WTC11 (cell line): ENCODE measurements around the gene GRIP2. TPM values are rescaled to one million over a fixed set of nuclear protein-coding genes. Genes with fewer than 3 reads are reported as not detected.
A peak's percentile ranks its signal among the peaks of the same experiment; 100 is the strongest.

Experiments
- ATAC-seq: fragments of 200-7000 bp; cut with Tn5 transposase; 2 replicates; pipeline ENCODE4 v1.10.0; 2021; ENCODE audit warnings: mild to moderate bottlenecking, moderate library complexity
- CTCF ChIA-PET: fragments of 300-600 bp; sonication (Branson Sonifier 250); formaldehyde crosslinking; loops from one replicate; lab custom pipeline; 2021; ENCODE audit warnings: antibody characterized with exemption; lab: Charles Lee
- POLR2A ChIA-PET: fragments of 350-600 bp; sonication (Branson Sonifier 250); formaldehyde crosslinking; loops from one replicate; lab custom pipeline; 2021; ENCODE audit warnings: antibody characterized with exemption; lab: Charles Lee
- DNase-seq: peaks from one replicate; pipeline ENCODE4 v3.0.0; 2021; ENCODE audit warnings: low spot score
- H3K27ac Mint-ChIP-seq: 2 replicates; pipeline ENCODE4 v1.8.0; 2021; ENCODE audit warnings: mixed read lengths
- H3K27me3 Mint-ChIP-seq: 2 replicates; pipeline ENCODE4 v1.8.0; 2021; ENCODE audit warnings: low read depth, mild to moderate bottlenecking, moderate library complexity, mixed read lengths
- H3K36me3 Mint-ChIP-seq: 2 replicates; pipeline ENCODE4 v1.8.0; 2021; ENCODE audit warnings: mixed read lengths
- H3K4me1 Mint-ChIP-seq: 2 replicates; pipeline ENCODE4 v1.8.0; 2022; ENCODE audit warnings: mixed read lengths
- H3K4me3 Mint-ChIP-seq: 2 replicates; pipeline ENCODE4 v1.8.0; 2021; ENCODE audit warnings: mild to moderate bottlenecking, moderate library complexity, mixed read lengths
- H3K9me3 Mint-ChIP-seq: 2 replicates; pipeline ENCODE4 v1.8.0; 2021; ENCODE audit warnings: mixed read lengths
- CTCF ChIP-seq: fragments of 200-600 bp; IDR thresholded peaks from 2 replicates; pipeline ENCODE4 v1.8.0; 2022; ENCODE audit warnings: antibody characterized with exemption
- E2F1 ChIP-seq: sonication (generic); formaldehyde crosslinking; IDR thresholded peaks from 2 replicates; pipeline ENCODE4 v1.8.0; 2022; ENCODE audit warnings: mild to moderate bottlenecking, missing genetic modification reagents
- ETV6 ChIP-seq: sonication (generic); formaldehyde crosslinking; IDR thresholded peaks from 2 replicates; pipeline ENCODE4 v1.8.1; 2022; ENCODE audit warnings: mild to moderate bottlenecking, missing genetic modification reagents
- MXD4 ChIP-seq: fragments of 250-450 bp; sonication (Bioruptor Pico); IDR thresholded peaks from 2 replicates; pipeline ENCODE4 v1.8.0; 2021; ENCODE audit warnings: mild to moderate bottlenecking, moderate library complexity, borderline replicate concordance
- NFATC4 ChIP-seq: fragments of 250-450 bp; sonication (Bioruptor Pico); IDR thresholded peaks from 2 replicates; pipeline ENCODE4 v1.9.0; 2021; ENCODE audit warnings: mild to moderate bottlenecking
- OVOL2 ChIP-seq: fragments of 250-450 bp; sonication (Bioruptor Pico); IDR thresholded peaks from 2 replicates; pipeline ENCODE4 v1.9.0; 2021; ENCODE audit warnings: mild to moderate bottlenecking, borderline replicate concordance
- RELA ChIP-seq: sonication (generic); formaldehyde crosslinking; IDR thresholded peaks from 2 replicates; pipeline ENCODE4 v1.8.1; 2022; ENCODE audit warnings: missing genetic modification reagents, mild to moderate bottlenecking, borderline replicate concordance
- USF1 ChIP-seq: sonication (generic); formaldehyde crosslinking; IDR thresholded peaks from 2 replicates; pipeline ENCODE4 v1.8.0; 2022; ENCODE audit warnings: mild to moderate bottlenecking, missing genetic modification reagents
- ZBTB21 ChIP-seq: sonication (generic); formaldehyde crosslinking; IDR thresholded peaks from 2 replicates; pipeline ENCODE4 v1.8.1; 2023; ENCODE audit warnings: mild to moderate bottlenecking, missing genetic modification reagents, borderline replicate concordance
- ZNF121 ChIP-seq: sonication (generic); formaldehyde crosslinking; IDR thresholded peaks from 2 replicates; pipeline ENCODE4 v1.8.0; 2023; ENCODE audit warnings: missing genetic modification reagents
- ZNF263 ChIP-seq: sonication (generic); formaldehyde crosslinking; IDR thresholded peaks from 2 replicates; pipeline ENCODE4 v1.8.1; 2022; ENCODE audit warnings: low read depth, mild to moderate bottlenecking, moderate library complexity, missing genetic modification reagents
- ZNF416 ChIP-seq: fragments of 250-450 bp; sonication (Bioruptor Pico); IDR thresholded peaks from 2 replicates; pipeline ENCODE4 v1.9.0; 2021; ENCODE audit warnings: mild to moderate bottlenecking, inconsistent platforms
- ZNF423 ChIP-seq: fragments of 250-450 bp; sonication (Bioruptor Pico); IDR thresholded peaks from 2 replicates; pipeline ENCODE4 v2.1.2; 2022; ENCODE audit warnings: mild to moderate bottlenecking, moderate library complexity
- total RNA-seq: library from RNA; stranded (reverse); gene quantifications from 3 replicates; pipeline ENCODE4 v1.2.3, GENCODE V29; 2021
- TF ChIP-seq, protein P1 (sequence below): sonication (generic); formaldehyde crosslinking; IDR thresholded peaks from 2 replicates; pipeline ENCODE4 v1.8.0; 2023; ENCODE audit warnings: missing genetic modification reagents
- TF ChIP-seq, protein P2 (sequence below): sonication (generic); formaldehyde crosslinking; IDR thresholded peaks from 2 replicates; pipeline ENCODE4 v1.8.0; 2023; ENCODE audit warnings: mild to moderate bottlenecking, missing genetic modification reagents
- TF ChIP-seq, protein P3 (sequence below): sonication (generic); formaldehyde crosslinking; IDR thresholded peaks from 2 replicates; pipeline ENCODE4 v1.8.1; 2022; ENCODE audit warnings: low read depth, mild to moderate bottlenecking, moderate library complexity, missing genetic modification reagents, borderline replicate concordance
- TF ChIP-seq, protein P4 (sequence below): sonication (generic); formaldehyde crosslinking; IDR thresholded peaks from 2 replicates; pipeline ENCODE4 v1.8.1; 2022; ENCODE audit warnings: missing genetic modification reagents, borderline replicate concordance
- TF ChIP-seq, protein P5 (sequence below): sonication (generic); formaldehyde crosslinking; IDR thresholded peaks from 2 replicates; pipeline ENCODE4 v1.8.1; 2023; ENCODE audit warnings: mild to moderate bottlenecking, moderate library complexity, missing genetic modification reagents
- TF ChIP-seq, protein P6 (sequence below): sonication (generic); formaldehyde crosslinking; IDR thresholded peaks from 2 replicates; pipeline ENCODE4 v1.8.1; 2023; ENCODE audit warnings: mild to moderate bottlenecking, missing genetic modification reagents

The GRIP2 gene
- total RNA-seq, 1 experiment from 2014 or later = 12.0 TPM

- Mint-ChIP-seq H3K4me1 (peaks cover 13% of the 10 kb centered on the region), H3K36me3 (peaks cover 52% of the 10 kb centered on the region), H3K27ac (no peak overlapping the region), H3K4me3 (no peak overlapping the region), H3K9me3 (no peaks in the 10 kb centered on the region), H3K27me3 (no peaks in the 10 kb centered on the region)
- no peak for DNase-seq
- no peak for ATAC-seq
- POLR2A ChIA-PET = interaction anchor here (0.8 kb wide), 1 partner anchor 265 kb away, joined by 4 read pairs; no protein-coding TSS in a partner anchor
- TF ChIP-seq MXD4 (CRISPR knock-in tag) (no peak), ZNF263 (CRISPR knock-in tag) (no peak), ZNF423 (CRISPR knock-in tag) (no peak), ZNF121 (no peak), ZBTB21 (no peak), ZNF416 (no peak), RELA (no peak)
- TF ChIP-seq, protein P1, sequence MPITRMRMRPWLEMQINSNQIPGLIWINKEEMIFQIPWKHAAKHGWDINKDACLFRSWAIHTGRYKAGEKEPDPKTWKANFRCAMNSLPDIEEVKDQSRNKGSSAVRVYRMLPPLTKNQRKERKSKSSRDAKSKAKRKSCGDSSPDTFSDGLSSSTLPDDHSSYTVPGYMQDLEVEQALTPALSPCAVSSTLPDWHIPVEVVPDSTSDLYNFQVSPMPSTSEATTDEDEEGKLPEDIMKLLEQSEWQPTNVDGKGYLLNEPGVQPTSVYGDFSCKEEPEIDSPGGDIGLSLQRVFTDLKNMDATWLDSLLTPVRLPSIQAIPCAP (CRISPR knock-in tag) = no peak
- TF ChIP-seq, protein P2, sequence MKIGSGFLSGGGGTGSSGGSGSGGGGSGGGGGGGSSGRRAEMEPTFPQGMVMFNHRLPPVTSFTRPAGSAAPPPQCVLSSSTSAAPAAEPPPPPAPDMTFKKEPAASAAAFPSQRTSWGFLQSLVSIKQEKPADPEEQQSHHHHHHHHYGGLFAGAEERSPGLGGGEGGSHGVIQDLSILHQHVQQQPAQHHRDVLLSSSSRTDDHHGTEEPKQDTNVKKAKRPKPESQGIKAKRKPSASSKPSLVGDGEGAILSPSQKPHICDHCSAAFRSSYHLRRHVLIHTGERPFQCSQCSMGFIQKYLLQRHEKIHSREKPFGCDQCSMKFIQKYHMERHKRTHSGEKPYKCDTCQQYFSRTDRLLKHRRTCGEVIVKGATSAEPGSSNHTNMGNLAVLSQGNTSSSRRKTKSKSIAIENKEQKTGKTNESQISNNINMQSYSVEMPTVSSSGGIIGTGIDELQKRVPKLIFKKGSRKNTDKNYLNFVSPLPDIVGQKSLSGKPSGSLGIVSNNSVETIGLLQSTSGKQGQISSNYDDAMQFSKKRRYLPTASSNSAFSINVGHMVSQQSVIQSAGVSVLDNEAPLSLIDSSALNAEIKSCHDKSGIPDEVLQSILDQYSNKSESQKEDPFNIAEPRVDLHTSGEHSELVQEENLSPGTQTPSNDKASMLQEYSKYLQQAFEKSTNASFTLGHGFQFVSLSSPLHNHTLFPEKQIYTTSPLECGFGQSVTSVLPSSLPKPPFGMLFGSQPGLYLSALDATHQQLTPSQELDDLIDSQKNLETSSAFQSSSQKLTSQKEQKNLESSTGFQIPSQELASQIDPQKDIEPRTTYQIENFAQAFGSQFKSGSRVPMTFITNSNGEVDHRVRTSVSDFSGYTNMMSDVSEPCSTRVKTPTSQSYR (CRISPR knock-in tag) = no peak
- TF ChIP-seq, protein P3, sequence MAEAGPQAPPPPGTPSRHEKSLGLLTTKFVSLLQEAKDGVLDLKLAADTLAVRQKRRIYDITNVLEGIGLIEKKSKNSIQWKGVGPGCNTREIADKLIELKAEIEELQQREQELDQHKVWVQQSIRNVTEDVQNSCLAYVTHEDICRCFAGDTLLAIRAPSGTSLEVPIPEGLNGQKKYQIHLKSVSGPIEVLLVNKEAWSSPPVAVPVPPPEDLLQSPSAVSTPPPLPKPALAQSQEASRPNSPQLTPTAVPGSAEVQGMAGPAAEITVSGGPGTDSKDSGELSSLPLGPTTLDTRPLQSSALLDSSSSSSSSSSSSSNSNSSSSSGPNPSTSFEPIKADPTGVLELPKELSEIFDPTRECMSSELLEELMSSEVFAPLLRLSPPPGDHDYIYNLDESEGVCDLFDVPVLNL = no peak
- TF ChIP-seq, protein P4, sequence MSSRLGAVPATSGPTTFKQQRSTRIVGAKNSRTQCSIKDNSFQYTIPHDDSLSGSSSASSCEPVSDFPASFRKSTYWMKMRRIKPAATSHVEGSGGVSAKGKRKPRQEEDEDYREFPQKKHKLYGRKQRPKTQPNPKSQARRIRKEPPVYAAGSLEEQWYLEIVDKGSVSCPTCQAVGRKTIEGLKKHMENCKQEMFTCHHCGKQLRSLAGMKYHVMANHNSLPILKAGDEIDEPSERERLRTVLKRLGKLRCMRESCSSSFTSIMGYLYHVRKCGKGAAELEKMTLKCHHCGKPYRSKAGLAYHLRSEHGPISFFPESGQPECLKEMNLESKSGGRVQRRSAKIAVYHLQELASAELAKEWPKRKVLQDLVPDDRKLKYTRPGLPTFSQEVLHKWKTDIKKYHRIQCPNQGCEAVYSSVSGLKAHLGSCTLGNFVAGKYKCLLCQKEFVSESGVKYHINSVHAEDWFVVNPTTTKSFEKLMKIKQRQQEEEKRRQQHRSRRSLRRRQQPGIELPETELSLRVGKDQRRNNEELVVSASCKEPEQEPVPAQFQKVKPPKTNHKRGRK (CRISPR knock-in tag) = no peak
- CTCF ChIA-PET = interaction anchor here (0.6 to 3.8 kb wide), 16 partner anchors 8 to 620 kb away, joined by 3 to 67 read pairs (median 4); partner anchors contain the start of genes LSM3 and XPC
Observed at GRCh38 chr3:14468621-14468981, 71.5 kb downstream of the GRIP2 start.

GRCh38 chr3:14467814-14468620 lies 72.1 kb downstream of the GRIP2 start:
- Mint-ChIP-seq H3K27ac (peak overlapping the region; percentile 68; the same call in 1 of the 2 replicates), H3K27me3 (no peaks in the 10 kb centered on the region), H3K4me1 (peaks cover 16% of the 10 kb centered on the region), H3K9me3 (no peaks in the 10 kb centered on the region), H3K36me3 (peaks cover 52% of the 10 kb centered on the region), H3K4me3 (no peak overlapping the region)
- ATAC-seq (peak; percentile 65), DNase-seq (peak; percentile 55)
- ChIA-PET CTCF (interaction anchor here (0.6 to 3.8 kb wide), 23 partner anchors 9 to 619 kb away, joined by 3 to 67 read pairs (median 3); partner anchors contain the start of genes LSM3, SLC6A6 and XPC), POLR2A (interaction anchor here (0.8 kb wide), 1 partner anchor 264 kb away, joined by 4 read pairs; no protein-coding TSS in a partner anchor)
- TF ChIP-seq CTCF (peak; percentile 94), NFATC4 (no peak), USF1 (CRISPR knock-in tag) (no peak), E2F1 (no peak), OVOL2 (CRISPR knock-in tag) (no peak), ZNF423 (CRISPR knock-in tag) (no peak), ETV6 (CRISPR knock-in tag) (no peak)
- TF ChIP-seq, protein P5, sequence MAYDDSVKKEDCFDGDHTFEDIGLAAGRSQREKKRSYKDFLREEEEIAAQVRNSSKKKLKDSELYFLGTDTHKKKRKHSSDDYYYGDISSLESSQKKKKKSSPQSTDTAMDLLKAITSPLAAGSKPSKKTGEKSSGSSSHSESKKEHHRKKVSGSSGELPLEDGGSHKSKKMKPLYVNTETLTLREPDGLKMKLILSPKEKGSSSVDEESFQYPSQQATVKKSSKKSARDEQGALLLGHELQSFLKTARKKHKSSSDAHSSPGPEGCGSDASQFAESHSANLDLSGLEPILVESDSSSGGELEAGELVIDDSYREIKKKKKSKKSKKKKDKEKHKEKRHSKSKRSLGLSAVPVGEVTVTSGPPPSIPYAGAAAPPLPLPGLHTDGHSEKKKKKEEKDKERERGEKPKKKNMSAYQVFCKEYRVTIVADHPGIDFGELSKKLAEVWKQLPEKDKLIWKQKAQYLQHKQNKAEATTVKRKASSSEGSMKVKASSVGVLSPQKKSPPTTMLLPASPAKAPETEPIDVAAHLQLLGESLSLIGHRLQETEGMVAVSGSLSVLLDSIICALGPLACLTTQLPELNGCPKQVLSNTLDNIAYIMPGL (CRISPR knock-in tag) = no peak
- TF ChIP-seq, protein P6, sequence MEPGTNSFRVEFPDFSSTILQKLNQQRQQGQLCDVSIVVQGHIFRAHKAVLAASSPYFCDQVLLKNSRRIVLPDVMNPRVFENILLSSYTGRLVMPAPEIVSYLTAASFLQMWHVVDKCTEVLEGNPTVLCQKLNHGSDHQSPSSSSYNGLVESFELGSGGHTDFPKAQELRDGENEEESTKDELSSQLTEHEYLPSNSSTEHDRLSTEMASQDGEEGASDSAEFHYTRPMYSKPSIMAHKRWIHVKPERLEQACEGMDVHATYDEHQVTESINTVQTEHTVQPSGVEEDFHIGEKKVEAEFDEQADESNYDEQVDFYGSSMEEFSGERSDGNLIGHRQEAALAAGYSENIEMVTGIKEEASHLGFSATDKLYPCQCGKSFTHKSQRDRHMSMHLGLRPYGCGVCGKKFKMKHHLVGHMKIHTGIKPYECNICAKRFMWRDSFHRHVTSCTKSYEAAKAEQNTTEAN = no peak
